GM12878 (cell line): ENCODE results near the gene IFITM2. TPM values are rescaled to one million over a fixed set of nuclear protein-coding genes. Genes with fewer than 3 reads are reported as not detected.

Experiments
- ATAC-seq: fragments of 200-7000 bp; cut with Tn5 transposase; 3 replicates; pipeline ENCODE4 v1.9.1; 2020; ENCODE audit warnings: mild to moderate bottlenecking, moderate library complexity
- BruUV-seq: library from RNA; stranded (reverse); fragments of 400-500 nt; replicated peaks from 2 replicates; lab custom pipeline; 2021; lab: Mats Ljungman, UMichigan
- CTCF ChIA-PET: fragments of 300-600 bp; sonication (Branson Sonifier 250); formaldehyde crosslinking; extraction: SDS; loops from one replicate; lab custom pipeline; 2021; ENCODE audit warnings: inconsistent platforms; lab: Yijun Ruan, JAX
- POLR2A ChIA-PET: fragments of 350-600 bp; formaldehyde crosslinking; extraction: SDS; loops from one replicate; lab custom pipeline; 2021; ENCODE audit warnings: inconsistent platforms; lab: Charles Lee
- RAD21 ChIA-PET: fragments of 300-600 bp; sonication (Branson Sonifier 250); formaldehyde crosslinking; loops from one replicate; lab custom pipeline; 2023; ENCODE audit warnings: antibody characterized with exemption; ENCODE audit not compliant: unreplicated experiment; lab: Charles Lee
- SMC1A ChIA-PET: fragments of 300-600 bp; sonication (Branson Sonifier 250); formaldehyde crosslinking; loops from one replicate; lab custom pipeline; 2023; ENCODE audit not compliant: unreplicated experiment, uncharacterized antibody; lab: Charles Lee
- DNase-seq: peaks from one replicate; pipeline ENCODE4 v3.0.0-alpha.2; 2011; ENCODE audit warnings: low read depth, low spot score
- FAIRE-seq: peaks from 3 replicates; lab custom pipeline; 2011; peaks lifted over from hg19 to GRCh38; lab: Jason Lieb, UNC
- H2AFZ ChIP-seq: 2 replicates; pipeline ENCODE4 v1.6.0; 2011; ENCODE audit warnings: low read depth, low read length, control low read depth; ENCODE audit not compliant: control insufficient read depth
- H3K27ac ChIP-seq: 2 replicates; pipeline ENCODE4 v1.5.1; 2011; ENCODE audit warnings: control low read depth; ENCODE audit not compliant: control insufficient read depth, insufficient read depth
- H3K27me3 ChIP-seq, 2 experiments: replicated peaks in 1 of 2; 2 replicates each; pipeline versions ENCODE4 v1.6.0 to v1.6.1; 2011; ENCODE audit warnings: low read length in 1 of 2; ENCODE audit not compliant: control insufficient read depth in 2 of 2, insufficient read depth in 2 of 2
- H3K36me3 ChIP-seq, 2 experiments: 2 replicates each; pipeline ENCODE4 v1.5.1; 2011; ENCODE audit warnings: low read length in 1 of 2; ENCODE audit not compliant: control insufficient read depth in 2 of 2, insufficient read depth in 2 of 2
- H3K4me1 ChIP-seq: 2 replicates; pipeline ENCODE4 v1.6.1; 2011; ENCODE audit warnings: mild to moderate bottlenecking, low read length, moderate library complexity, mixed read lengths; ENCODE audit not compliant: control insufficient read depth, insufficient read depth
- H3K4me2 ChIP-seq: 2 replicates; pipeline ENCODE4 v1.6.0; 2011; ENCODE audit warnings: control low read depth; ENCODE audit not compliant: control insufficient read depth, insufficient read depth
- H3K4me3 ChIP-seq: fragments of 200-600 bp; sonication (generic); 2 replicates; pipeline ENCODE4 v1.5.1; 2016
- H3K79me2 ChIP-seq: 2 replicates; pipeline ENCODE4 v1.6.0; 2011; ENCODE audit warnings: low read length; ENCODE audit not compliant: control insufficient read depth, insufficient read depth
- H3K9ac ChIP-seq: 2 replicates; pipeline ENCODE4 v1.8.0; 2011; ENCODE audit warnings: low read length, control low read depth, mixed read lengths; ENCODE audit not compliant: control insufficient read depth, insufficient read depth
- H3K9me3 ChIP-seq: replicated peaks from 3 replicates; pipeline ENCODE4 v1.5.1; 2011; ENCODE audit warnings: mild to moderate bottlenecking, low read length; ENCODE audit not compliant: control insufficient read depth, insufficient read depth
- H4K20me1 ChIP-seq: 2 replicates; pipeline ENCODE4 v1.6.0; 2011; ENCODE audit not compliant: control insufficient read depth, insufficient read depth
- CEBPB ChIP-seq, 2 experiments: fragments of 150-350 bp in 1 of 2; IDR thresholded peaks; 2 replicates each; pipeline ENCODE4 v1.6.1; 2012 to 2014; ENCODE audit warnings: low read depth in 2 of 2, low read length in 2 of 2, borderline replicate concordance in 1 of 2, inconsistent platforms in 1 of 2
- CREB1 ChIP-seq: IDR thresholded peaks from 2 replicates; pipeline ENCODE4 v1.6.1; 2012; ENCODE audit warnings: low read depth, mild to moderate bottlenecking, inconsistent platforms
- POLR2AphosphoS2 ChIP-seq: IDR thresholded peaks from 2 replicates; pipeline ENCODE4 v1.6.1; 2011; ENCODE audit warnings: low read depth, mild to moderate bottlenecking, low read length, improper control_type of control experiment, moderate library complexity
- SMARCA5 ChIP-seq: fragments of 450-650 bp; IDR thresholded peaks from 2 replicates; pipeline ENCODE4 v1.6.1; 2017; ENCODE audit warnings: mild to moderate bottlenecking
- SREBF1 ChIP-seq: IDR thresholded peaks from 2 replicates; pipeline ENCODE4 v1.6.1; 2012; ENCODE audit warnings: mild to moderate bottlenecking, low read length
- WGBS: methylation state at CpG from one replicate; pipeline ENCODE4 v1.1.6; 2016; ENCODE audit warnings: low lambda C conversion rate; ENCODE audit not compliant: insufficient replicate concordance, insufficient coverage; ENCODE audit errors: missing lambda C conversion rate; 5-methylcytosine and 5-hydroxymethylcytosine counted together
- in situ Hi-C: fragments of 300-500 bp; cut with MboI; formaldehyde crosslinking; loops from 9 replicates; pipeline ENCODE4 v1.14.3; 2018; ENCODE audit warnings: mixed read lengths
- intact Hi-C: fragments of 100-400 bp; cut with micrococcal nuclease; formaldehyde crosslinking; loops from one replicate; pipeline ENCODE4 v1.14.2; 2022; ENCODE audit not compliant: unreplicated experiment
- polyA plus RNA-seq, 11 experiments: library from polyadenylated mRNA; depleted of rRNA in 4 of 11; unstranded in 6 of 11; stranded (reverse) in 5 of 11; fragments of >200 nt; fragmentation: Nextera tagmentation in 4 of 11; fragmentation: Illumina TruSeq in 1 of 11; extraction: Ambion mirVana in 4 of 11; extraction: Trizol in 1 of 11; gene quantifications; 1 replicate in 1 of 11; 2 replicates in 10 of 11; pipeline versions ENCODE4 v1.2.1 to v1.2.3, GENCODE V29; 2011 to 2016; ENCODE audit warnings: inconsistent platforms in 2 of 11, missing spikeins in 2 of 11, low read depth in 1 of 11
- total RNA-seq, 4 experiments: library from RNA; depleted of rRNA in 3 of 4; stranded (reverse); fragments of >200 nt in 3 of 4; fragmentation: Illumina TruSeq in 1 of 4; extraction: Trizol in 1 of 4; gene quantifications; 2 replicates each; pipeline versions ENCODE4 v1.2.1 to v1.2.3, GENCODE V29; 2013 to 2021
- TF ChIP-seq, protein P1 (sequence below): fragments of 450-650 bp; IDR thresholded peaks from 2 replicates; pipeline ENCODE4 v1.6.1; 2017; ENCODE audit warnings: low read depth, mild to moderate bottlenecking, moderate library complexity
- TF ChIP-seq, protein P2 (sequence below): fragments of 450-650 bp; IDR thresholded peaks from 2 replicates; pipeline ENCODE4 v1.6.1; 2016; ENCODE audit warnings: mild to moderate bottlenecking

The IFITM2 gene
- total and polyA plus RNA-seq, 10 of the 15 experiments (the other 5 are each of a cell fraction or from before 2014, with no cell fraction given), result 116 to 3,672 (median 724) TPM

DNA sequence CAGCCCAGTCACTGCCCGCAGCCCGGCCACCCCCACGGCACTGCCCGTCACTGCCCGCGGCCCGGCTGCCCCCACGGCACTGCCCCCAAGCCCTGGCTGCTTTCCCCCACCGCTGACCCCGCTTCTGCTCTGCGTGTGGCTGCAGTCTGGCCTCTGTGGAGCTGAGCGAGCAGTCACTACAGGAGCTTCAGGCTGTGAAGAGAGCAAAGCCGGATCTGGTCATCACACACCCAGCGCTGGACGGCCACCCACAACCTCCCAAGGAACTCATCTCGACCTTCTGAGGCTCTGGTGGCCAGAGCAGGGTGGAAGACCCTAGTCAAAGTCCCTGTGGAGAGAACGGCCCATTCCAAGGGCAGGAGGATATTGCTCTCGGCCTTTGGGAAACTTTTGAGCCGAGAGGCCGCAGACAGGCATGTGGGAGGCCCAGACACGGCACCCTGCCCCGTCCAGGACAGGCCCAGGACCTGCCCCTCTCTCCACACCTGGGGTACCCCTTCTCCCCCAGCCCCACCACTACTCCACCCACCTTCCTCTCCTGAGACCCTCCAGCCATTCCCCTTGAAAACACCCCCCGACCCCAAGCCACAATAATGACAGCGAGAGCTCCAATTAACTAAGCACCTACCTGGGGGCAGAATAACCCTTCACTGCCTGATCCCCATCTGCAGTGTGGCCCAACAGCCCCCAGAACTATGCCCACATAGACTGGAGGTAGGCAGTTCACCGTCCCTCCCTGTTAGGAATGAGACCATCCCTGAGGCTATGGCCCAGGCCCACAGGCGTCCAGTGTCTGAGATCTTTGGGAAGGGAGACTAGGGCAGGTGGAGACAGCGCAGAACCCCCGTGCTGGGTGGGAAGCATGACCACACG lies 22.4 kb upstream of the IFITM2 start:
- ChIA-PET SMC1A (interaction anchor here (0.6 to 1.7 kb wide), 2 partner anchors 9 to 11 kb away, joined by 3 to 4 read pairs; no protein-coding TSS in a partner anchor), POLR2A (interaction anchor here (0.7 to 1.5 kb wide), 2 partner anchors 9 to 415 kb away, joined by 3 to 4 read pairs; no protein-coding TSS in a partner anchor), RAD21 (interaction anchor here (1.3 to 1.4 kb wide), 2 partner anchors 35 to 39 kb away, joined by 4 to 5 read pairs; no protein-coding TSS in a partner anchor), CTCF (no interaction called here)
- no peak overlapping the region for H3K4me2 ChIP-seq
- FAIRE-seq (no peak), ATAC-seq (no peak), DNase-seq (no peak)
- no peak overlapping the region for H2AFZ ChIP-seq
- no peak overlapping the region for H3K4me3 ChIP-seq
- intact Hi-C loops, result no loop called here
- H3K27ac ChIP-seq, result no peak overlapping the region
- no peaks in the 10 kb centered on the region for H3K79me2 ChIP-seq
- BruUV-seq, result no TSS peak
- TF ChIP-seq SMARCA5 (no peak), CREB1 (no peak), CEBPB (IDR thresholded peaks at IDR 0.05; ENCODE audit: borderline replicate concordance in 1 of 2, low read depth in 2 of 2, low read length in 2 of 2) (no peak), SREBF1 (no peak), POLR2AphosphoS2 (no peak)
- TF ChIP-seq, protein P1, sequence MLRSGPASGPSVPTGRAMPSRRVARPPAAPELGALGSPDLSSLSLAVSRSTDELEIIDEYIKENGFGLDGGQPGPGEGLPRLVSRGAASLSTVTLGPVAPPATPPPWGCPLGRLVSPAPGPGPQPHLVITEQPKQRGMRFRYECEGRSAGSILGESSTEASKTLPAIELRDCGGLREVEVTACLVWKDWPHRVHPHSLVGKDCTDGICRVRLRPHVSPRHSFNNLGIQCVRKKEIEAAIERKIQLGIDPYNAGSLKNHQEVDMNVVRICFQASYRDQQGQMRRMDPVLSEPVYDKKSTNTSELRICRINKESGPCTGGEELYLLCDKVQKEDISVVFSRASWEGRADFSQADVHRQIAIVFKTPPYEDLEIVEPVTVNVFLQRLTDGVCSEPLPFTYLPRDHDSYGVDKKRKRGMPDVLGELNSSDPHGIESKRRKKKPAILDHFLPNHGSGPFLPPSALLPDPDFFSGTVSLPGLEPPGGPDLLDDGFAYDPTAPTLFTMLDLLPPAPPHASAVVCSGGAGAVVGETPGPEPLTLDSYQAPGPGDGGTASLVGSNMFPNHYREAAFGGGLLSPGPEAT, result no peak
- TF ChIP-seq, protein P2, sequence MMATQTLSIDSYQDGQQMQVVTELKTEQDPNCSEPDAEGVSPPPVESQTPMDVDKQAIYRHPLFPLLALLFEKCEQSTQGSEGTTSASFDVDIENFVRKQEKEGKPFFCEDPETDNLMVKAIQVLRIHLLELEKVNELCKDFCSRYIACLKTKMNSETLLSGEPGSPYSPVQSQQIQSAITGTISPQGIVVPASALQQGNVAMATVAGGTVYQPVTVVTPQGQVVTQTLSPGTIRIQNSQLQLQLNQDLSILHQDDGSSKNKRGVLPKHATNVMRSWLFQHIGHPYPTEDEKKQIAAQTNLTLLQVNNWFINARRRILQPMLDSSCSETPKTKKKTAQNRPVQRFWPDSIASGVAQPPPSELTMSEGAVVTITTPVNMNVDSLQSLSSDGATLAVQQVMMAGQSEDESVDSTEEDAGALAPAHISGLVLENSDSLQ, result no peak
- no peaks in the 10 kb centered on the region for H3K9me3 ChIP-seq
- in situ Hi-C loops, result no loop called here
- H3K9ac ChIP-seq, result no peak overlapping the region
- H3K36me3 ChIP-seq, result no peaks in the 10 kb centered on the region
- peaks cover 8% of the 10 kb centered on the region; the same call in 1 of the 2 replicates for H3K4me1 ChIP-seq
- H4K20me1 ChIP-seq, result no peaks in the 10 kb centered on the region
- 54% methylated on average over 29 of the region's 29 CpGs for WGBS
- peaks cover 11% of the 10 kb centered on the region in 2 experiments for H3K27me3 ChIP-seq
